Measurements from ENCODE around the gene ZBTB16.

- TF ChIP-seq POLR2AphosphoS5 (IDR thresholded peaks at IDR 0.05; ENCODE audit: borderline replicate concordance, low read depth, low read length) (no peak), EZH2 (IDR thresholded peaks at IDR 0.05) (no peak), FOXP2 (optimal IDR thresholded peaks at IDR 0.05; ENCODE audit: control extremely low read depth, extremely low read length, insufficient read depth) (no peak)
Measured at GRCh38 chr11:114151631-114152030, 92.1 kb downstream of the ZBTB16 start.
